Thymus (tissue), 11 donors: ENCODE results near the gene SELENOP. TPM values are rescaled to one million over a fixed set of nuclear protein-coding genes. Genes with fewer than 3 reads are reported as not detected.

Experiments
- DNase-seq, 9 donors: peaks; one replicate each; pipeline ENCODE4 v3.0.0-alpha.2; 2013; ENCODE audit warnings: low spot score in 9 of 9, low read depth in 6 of 9, missing footprints in 1 of 9
- H3K27ac ChIP-seq, 2 donors: one replicate each; pipeline ENCODE4 v1.5.1; 2013; ENCODE audit warnings: control low read depth in 1 of 2, low read depth in 1 of 2, low read length in 1 of 2, mild to moderate bottlenecking in 1 of 2, moderate library complexity in 1 of 2
- H3K27me3 ChIP-seq, 2 donors: one replicate each; pipeline ENCODE4 v1.5.1; 2013; ENCODE audit warnings: low read length in 1 of 2; ENCODE audit not compliant: control insufficient read depth in 2 of 2, insufficient read depth in 1 of 2
- H3K36me3 ChIP-seq, 2 donors: one replicate each; pipeline ENCODE4 v1.5.1; 2013; ENCODE audit warnings: low read length in 1 of 2, mild to moderate bottlenecking in 1 of 2, moderate library complexity in 1 of 2; ENCODE audit not compliant: control insufficient read depth in 2 of 2, insufficient read depth in 2 of 2
- H3K4me1 ChIP-seq, 2 donors: one replicate each; pipeline ENCODE4 v1.5.1; 2013; ENCODE audit warnings: low read length in 2 of 2; ENCODE audit not compliant: control insufficient read depth in 2 of 2, insufficient read depth in 2 of 2
- H3K4me3 ChIP-seq, 2 donors: one replicate each; pipeline ENCODE4 v1.5.1; 2013; ENCODE audit warnings: low read length in 2 of 2, control low read depth in 1 of 2, mild to moderate bottlenecking in 1 of 2
- H3K9me3 ChIP-seq, 2 donors: one replicate each; pipeline ENCODE4 v1.5.1; 2013; ENCODE audit warnings: low read length in 1 of 2, mild to moderate bottlenecking in 1 of 2; ENCODE audit not compliant: control insufficient read depth in 2 of 2, insufficient read depth in 1 of 2
- WGBS: extraction: QIAGEN DNeasy Blood & Tissue Kit; methylation state at CpG from one replicate; pipeline ENCODE4 v1.1.7; 2013; 5-methylcytosine and 5-hydroxymethylcytosine counted together
- polyA plus RNA-seq: library from polyadenylated mRNA; stranded (reverse); fragments of 200-250 nt; gene quantifications from one replicate; pipeline ENCODE4 v1.2.3, GENCODE V29; 2013
- total RNA-seq: library from RNA; stranded (reverse); fragments of 120-200 nt; gene quantifications from one replicate; pipeline ENCODE4 v1.2.4, GENCODE V29; 2013
- donor health status: healthy.

The SELENOP gene
- total and polyA plus RNA-seq, 2 donors: 104 to 115 TPM

DNA sequence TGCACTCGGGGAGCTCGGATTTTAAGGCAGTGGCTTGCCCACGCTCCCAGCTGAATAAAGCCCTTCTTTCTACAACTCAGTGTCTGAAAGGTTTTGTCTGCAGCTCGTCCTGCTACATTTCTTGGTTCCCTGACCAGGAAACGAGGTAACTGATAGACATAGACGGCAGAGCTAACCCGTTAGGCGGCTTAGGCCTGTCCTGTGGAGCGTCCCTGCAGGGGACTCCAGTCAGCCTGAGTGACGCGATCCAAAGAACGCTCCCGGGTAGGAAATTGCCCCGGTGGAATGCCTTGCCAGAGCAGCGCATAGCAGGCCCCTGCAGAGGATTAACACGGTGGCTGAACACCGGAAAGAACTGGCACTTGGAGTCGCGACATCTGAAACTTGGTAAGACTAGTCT lies 1.8 kb upstream of the SELENOP start:
- Histone ChIP-seq H3K27ac (no peak overlapping the region), H3K27me3 (no peaks in the 10 kb centered on the region), H3K9me3 (no peaks in the 10 kb centered on the region), H3K4me1 (no peaks in the 10 kb centered on the region), H3K36me3 (no peaks in the 10 kb centered on the region), H3K4me3 (no peak overlapping the region)
- no peak for DNase-seq
- WGBS: 95% methylated on average over 19 of the region's 19 CpGs

DNA sequence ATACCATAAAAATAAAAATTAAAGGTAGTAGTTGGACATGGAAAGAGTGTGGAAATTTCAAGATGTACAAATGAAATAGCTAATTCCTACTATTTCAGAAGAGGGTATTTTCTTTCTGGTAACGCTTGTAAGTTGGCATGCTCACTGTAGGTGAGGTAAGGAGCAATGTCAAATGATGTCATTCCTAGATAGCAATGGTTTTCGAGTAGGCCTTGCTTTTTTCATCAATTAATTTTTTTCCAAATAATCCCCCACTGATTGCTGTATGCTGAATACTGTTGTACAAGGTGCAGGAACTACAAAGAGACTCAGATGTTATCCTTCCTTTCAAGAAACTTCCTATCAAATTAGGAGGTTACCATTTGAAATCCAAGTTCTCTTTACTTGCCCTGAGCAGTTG lies 928 bp upstream of the SELENOP start:
- no peaks in the 10 kb centered on the region for H3K27me3 ChIP-seq
- H3K4me1 ChIP-seq: no peaks in the 10 kb centered on the region
- no peak overlapping the region for H3K4me3 ChIP-seq
- DNase-seq: no peak
- WGBS: 97% methylated on average over 2 of the region's 2 CpGs
- H3K27ac ChIP-seq: no peak overlapping the region
- no peaks in the 10 kb centered on the region for H3K9me3 ChIP-seq
- H3K36me3 ChIP-seq: no peaks in the 10 kb centered on the region

DNA sequence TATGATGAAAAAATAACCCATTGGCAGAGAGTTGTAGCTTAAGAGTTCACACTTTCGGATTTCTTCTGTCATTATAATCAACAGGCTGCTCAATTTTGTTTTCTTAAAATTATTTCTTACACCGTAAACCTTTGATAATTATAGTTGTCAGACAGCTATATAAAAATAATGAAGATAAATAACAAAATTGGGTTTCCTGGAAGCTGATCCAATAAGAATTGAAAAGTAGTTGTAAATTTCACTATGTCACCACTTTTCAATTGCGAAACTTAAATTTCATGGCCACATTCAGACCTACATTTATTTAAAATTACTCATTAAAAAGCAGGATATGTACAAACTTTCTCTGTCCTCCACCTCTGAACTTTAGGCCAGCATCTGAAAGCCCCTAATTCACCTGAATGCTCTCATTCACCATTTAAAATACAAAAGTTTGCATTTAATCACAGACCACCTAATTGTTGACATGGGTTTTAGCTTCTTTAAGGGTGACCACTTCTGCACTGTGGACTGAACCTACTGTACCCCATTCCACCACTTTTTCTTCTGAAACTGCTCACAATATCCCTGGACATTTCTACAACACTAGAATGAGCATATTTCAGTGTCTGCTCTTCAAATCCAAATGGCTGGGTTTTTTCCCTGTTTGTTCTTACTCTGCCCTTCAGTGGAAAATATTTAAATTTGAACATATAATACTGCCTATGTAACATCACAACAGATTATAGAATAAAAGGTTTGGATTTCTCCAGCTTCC lies 680 bp downstream of the SELENOP start:
- Histone ChIP-seq H3K27ac (no peak overlapping the region), H3K9me3 (no peaks in the 10 kb centered on the region), H3K27me3 (no peaks in the 10 kb centered on the region), H3K36me3 (no peaks in the 10 kb centered on the region), H3K4me3 (peak overlapping the region; percentile 3 to 31), H3K4me1 (no peaks in the 10 kb centered on the region)
- no peak for DNase-seq
- WGBS: 94% methylated on average over 3 of the region's 3 CpGs

DNA sequence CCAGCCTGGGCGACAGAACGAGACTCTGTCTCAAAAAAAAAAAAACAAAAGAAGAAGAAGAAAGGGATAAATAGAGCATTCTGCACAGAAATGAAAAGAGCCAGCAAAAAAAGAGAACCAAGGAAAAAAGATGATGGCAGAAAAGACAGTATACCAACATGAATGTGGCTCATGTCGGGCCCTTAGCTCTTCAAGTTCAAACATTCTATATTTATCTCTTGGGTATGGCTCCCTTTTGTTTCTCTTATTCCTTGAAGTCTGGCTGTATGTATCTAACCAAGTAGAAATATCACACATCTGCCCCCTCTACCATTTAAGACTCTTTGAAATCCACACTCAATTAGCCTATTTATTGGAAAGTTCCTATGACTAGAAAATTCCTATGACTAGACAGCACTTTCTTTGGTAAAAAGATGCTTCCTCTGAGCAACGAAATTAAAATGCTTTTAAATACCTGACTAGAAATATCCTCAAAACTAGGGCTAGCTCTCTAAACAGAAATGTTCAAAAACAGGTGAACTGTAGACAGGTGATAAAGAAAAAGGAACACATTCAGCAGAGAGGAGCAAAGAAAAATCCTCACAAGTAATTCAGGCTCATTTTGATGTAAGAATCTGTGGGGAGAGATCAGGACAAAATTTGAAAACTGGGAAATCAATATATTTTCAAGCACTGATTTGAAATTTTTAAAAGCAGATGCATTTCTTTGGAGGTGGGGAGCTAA lies 2.6 kb downstream of the SELENOP start:
- Histone ChIP-seq H3K27ac (no peak overlapping the region), H3K36me3 (no peaks in the 10 kb centered on the region), H3K4me3 (no peak overlapping the region), H3K9me3 (no peaks in the 10 kb centered on the region), H3K27me3 (no peaks in the 10 kb centered on the region), H3K4me1 (no peaks in the 10 kb centered on the region)
- no peak for DNase-seq
- WGBS: 92% methylated on average over 4 of the region's 4 CpGs

DNA sequence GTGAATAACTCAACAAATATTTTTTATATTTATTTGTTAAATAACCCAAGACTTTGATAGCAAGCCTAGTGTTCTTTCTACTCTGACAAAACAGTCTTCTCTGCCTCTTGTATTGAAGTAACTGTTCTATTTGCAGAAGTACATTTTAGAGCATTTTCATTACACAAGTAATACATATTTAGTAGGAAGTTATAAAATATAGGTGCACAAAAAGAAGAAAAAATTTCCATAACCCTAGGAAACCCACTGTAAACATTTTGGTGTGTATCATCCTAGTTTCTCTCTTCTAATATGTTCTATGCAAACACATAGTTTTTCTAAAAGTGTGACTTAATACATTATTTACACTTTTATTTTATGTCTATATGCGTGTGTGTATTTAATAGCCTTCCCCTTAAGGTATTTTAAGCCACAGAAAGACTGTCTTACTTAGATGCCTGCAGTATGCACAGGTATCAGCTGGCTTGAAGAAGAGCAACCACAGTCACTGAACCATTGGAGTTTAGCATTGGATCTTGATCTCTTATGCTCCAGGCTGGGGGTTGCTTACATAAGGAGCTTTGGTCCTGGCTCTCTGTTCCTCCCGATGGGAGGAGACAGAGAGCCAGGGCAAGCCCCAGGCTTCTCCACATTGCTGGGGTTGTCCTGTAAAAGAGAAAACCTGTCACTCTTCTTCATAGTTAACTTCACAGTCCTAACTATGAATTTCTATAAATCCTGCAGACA lies 3.8 kb downstream of the SELENOP start:
- no peak overlapping the region for H3K4me3 ChIP-seq
- WGBS: 90% methylated on average over 2 of the region's 2 CpGs
- DNase-seq: no peak
- no peaks in the 10 kb centered on the region for H3K27me3 ChIP-seq
- H3K9me3 ChIP-seq: no peaks in the 10 kb centered on the region
- no peak overlapping the region for H3K27ac ChIP-seq
- H3K36me3 ChIP-seq: no peaks in the 10 kb centered on the region
- no peaks in the 10 kb centered on the region for H3K4me1 ChIP-seq

DNA sequence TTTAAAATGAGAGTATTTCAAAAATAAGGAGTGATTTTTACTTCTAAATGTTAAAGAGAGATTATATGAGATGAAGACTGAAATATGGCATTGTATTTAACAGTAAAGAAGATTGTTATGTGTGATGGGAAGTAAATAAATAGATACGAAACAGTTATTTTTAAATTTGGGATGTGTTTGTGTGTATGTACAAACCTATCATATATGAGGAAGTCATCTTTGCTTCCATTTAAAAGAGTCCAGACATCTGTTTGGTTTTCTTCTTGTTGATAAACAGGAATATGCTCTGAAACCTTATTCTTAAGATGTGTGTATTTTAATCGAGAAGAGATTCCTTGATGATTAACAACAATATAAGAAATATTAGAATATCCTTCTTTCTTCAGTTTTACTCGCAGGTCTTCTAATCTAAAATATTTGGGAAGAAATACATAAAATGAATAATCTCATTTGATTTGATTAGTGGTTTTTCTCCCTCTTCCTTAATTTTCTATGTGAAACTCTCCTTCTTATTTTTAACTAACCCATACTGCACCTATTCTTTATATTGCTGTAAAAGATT lies 4.9 kb downstream of the SELENOP start:
- Histone ChIP-seq H3K27me3 (no peaks in the 10 kb centered on the region), H3K36me3 (no peaks in the 10 kb centered on the region), H3K4me1 (no peaks in the 10 kb centered on the region), H3K27ac (no peak overlapping the region), H3K9me3 (no peaks in the 10 kb centered on the region), H3K4me3 (no peak overlapping the region)
- no peak for DNase-seq
- 96% methylated on average over 3 of the region's 3 CpGs for WGBS

DNA sequence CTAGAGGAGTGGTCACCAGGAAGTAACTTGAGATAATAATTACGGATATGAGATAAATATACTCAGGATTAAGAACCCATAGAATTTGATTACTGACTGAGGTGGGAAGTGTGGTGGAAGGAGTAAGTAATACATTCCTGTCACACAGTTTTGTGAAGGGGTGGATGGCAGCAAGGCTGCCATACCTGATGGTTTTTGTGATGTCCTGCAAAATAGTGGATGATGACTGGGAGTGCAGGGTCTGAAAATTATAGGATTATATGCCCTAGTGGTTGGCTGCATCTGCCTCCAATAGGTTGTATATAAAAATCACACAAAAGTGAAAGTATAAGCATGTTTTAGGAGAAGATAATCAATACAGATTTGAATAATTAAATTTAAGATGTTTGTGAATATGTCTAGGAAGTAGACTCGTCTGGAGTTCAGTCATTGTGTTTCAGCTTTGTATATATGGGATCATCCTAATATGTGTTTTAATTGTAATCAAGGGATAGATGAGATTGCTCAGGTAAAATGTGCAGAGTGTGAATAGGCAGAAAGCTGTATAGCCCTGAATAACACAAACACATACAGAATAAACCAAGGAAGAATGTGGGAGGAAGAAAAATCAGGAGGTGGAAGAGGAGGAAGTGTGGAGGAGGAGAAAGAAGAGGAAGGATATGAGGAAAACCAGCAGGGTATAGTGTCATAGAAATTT lies 5.5 kb downstream of the SELENOP start:
- Histone ChIP-seq H3K9me3 (no peaks in the 10 kb centered on the region), H3K4me1 (no peaks in the 10 kb centered on the region), H3K4me3 (no peak overlapping the region), H3K27ac (no peak overlapping the region), H3K36me3 (no peaks in the 10 kb centered on the region), H3K27me3 (no peaks in the 10 kb centered on the region)
- WGBS: 94% methylated on average over 2 of the region's 2 CpGs
- no peak for DNase-seq

DNA sequence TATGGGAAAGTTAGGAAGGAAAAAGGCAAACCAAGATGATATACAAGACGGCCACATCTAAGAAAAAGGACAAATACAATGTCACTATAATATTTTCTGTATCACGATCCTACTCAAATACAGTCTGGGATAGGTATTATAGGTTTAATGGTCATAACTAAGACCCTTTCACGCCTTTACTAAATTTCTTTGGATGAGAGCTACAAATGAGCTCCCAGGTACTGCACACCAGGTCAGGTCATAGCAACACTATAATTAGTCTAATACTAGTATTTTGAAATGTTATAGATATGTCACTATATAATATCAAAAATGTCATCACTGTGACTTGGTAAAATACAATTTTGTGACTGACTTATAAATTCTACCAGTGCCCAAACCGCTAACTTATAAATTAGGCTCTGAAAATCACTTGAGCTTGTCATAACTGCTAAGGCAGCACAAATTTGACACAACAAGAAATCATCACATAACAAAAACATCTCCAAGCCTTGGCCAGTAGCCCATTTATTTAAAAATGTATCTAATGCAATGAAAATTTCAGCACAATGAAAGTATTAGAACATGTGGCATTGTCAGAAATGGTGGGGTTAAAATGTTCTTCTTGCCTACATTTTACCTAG lies 6.9 kb downstream of the SELENOP start:
- H3K9me3 ChIP-seq: no peaks in the 10 kb centered on the region
- DNase-seq: no peak
- H3K27me3 ChIP-seq: no peaks in the 10 kb centered on the region
- H3K36me3 ChIP-seq: peaks cover 0 to 3% of the 10 kb centered on the region in 2 donors
- no peaks in the 10 kb centered on the region for H3K4me1 ChIP-seq
- H3K4me3 ChIP-seq: no peak overlapping the region
- 98% methylated on average over 4 of the region's 4 CpGs for WGBS
- H3K27ac ChIP-seq: no peak overlapping the region
